Activated CD8-positive, alpha-beta memory T cell treated with anti-CD3 and anti-CD28 coated beads, Interleukin-2, amount 50 U/mL, for 48 hours (primary cell): ENCODE measurements around the gene NEIL3.
"Not testable (repeated sequence)": the region's sequence is repeated elsewhere in the genome, so short reads cannot be mapped to it uniquely, and the experiment has no call there.

Experiments
- DNase-seq: peaks from one replicate; pipeline ENCODE4 v3.0.0-alpha.2; 2020

NEIL3 gene

DNA sequence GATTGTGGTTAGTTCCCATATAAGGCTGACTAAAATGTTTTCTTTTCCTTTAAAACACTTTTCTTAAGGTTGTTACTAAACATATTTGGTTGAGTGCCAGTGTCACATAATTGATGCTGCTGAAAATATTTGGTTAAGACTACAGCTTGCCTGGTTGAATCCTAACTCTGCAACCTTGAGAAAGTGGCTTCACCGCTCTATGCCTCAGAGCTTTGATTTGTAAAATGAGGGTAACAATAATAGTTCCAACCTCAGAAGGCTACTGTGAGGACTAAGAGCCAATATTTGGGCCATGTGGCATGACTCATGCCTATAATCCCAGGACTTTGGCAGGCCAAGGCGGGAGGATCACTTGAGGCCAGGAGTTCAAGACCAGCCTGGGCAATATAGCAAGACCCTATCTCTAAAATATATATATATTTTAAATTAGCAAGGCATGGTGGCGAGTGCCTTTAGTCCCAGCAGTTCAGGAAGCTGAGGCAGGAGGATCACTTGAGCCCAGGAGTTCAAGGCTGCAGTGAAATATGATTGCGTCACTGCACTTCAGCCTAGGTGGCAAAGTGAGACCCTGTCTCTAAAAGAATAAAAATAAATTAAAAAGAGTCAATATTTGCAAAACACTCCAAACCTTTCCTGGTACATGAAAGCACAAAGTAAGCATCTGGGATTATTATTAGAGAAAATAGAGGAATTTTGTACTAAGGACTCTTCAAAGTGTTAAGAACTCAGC lies 7.1 kb upstream of the NEIL3 start:
- no peak for DNase-seq

DNA sequence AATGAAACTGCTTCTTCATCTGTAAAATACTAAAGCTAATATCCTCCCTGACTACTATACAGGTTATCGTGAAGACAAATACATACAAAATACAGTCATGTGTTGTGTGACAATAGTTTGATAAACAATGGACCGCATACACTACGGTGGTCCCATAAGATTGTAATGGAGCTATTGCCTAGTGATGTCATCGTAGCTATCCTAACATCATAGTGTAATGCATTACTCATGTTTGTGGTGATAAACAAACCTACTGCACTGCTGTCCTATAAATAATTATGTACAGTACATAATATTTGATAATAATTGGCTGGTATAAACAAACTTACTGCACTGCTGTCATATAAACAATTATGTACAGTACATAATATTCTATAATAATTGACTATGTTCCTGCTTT lies 5.6 kb upstream of the NEIL3 start:
- DNase-seq, result no peak

DNA sequence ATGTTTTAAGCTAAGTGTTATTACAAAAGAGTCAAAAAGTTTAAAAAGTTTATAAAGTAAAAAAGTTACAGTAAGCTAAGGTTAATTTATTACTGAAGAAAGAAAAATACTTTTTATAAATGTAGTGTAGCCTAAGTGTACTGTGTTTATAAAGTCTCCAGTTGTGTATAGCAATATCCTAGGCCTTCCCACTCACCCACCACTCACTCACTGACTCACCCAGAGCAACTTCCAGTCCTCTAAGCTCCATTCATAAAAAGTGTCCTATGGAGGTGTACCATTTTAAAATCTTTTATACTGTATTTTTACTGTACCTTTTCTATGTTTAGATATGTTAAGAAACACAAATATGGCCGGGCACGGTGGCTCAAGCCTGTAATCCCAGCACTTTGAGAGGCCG lies 4.8 kb upstream of the NEIL3 start:
- not testable (repeated sequence) for DNase-seq

DNA sequence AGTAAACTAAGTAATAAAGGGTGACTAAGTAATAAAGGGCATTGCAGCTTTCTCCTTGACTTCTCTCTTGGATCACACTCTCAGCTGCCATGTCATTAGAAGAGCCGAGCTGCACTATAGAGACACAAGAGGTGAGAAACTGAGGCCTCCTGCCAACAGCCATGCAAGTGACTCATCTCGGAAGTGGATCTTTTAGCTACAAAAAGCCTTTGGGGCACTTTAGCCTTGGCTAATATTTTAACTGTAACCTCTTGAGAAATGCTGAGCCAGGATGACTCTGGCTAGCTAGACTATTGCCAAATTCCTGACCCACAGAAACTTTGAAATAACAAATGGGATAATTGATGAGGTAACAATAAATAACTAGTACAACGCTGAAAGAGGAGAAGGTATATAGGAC lies 1.5 kb upstream of the NEIL3 start:
- DNase-seq, result no peak

DNA sequence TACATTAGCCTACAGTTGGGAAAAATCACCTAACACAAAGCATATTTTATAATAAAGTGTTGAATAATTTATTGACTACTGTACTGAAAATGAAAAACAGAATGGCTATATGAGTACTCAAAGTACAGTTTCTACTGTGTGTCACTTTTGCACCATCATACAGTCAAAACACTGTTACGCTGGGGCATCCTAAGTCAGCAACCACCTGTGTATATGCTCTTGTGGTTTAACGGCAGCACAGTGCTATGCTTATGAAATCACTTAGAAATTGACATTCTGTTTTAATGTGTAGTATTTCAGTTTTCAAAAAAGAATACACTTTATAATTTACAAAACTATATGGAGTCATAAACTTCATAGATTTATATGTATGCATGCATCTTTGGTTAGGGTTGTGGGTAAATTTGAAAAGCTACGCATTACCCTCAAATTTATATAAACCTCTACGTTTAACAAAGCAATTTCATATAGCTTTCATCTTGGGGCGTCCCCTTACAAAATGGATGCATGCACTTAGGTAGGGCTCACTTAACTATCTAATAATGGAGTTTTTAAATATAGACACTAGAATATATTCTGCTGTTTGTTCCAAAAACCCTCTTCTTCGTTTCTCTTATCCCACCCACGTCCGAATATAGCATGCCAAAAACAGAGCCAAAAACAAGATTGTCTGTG lies 690 bp upstream of the NEIL3 start:
- no peak for DNase-seq

DNA sequence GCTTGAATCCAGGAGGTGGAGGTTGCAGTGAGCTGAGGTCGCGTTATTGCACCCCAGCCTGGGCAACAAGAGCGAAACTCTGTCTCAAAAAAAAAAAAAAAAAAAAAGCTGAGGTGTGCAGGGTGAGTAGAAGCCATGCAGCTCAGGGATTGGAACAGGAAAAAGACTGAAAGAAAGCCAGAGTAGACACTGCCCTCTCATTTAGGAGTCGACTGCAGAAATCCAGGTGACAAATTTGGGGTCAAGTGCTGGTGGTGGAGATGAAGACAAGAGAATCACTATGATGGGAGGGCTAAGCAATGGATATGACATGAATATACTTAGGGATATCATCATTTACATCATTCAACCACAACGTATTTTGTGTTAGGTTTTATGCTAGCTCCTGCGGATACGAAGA lies 1.9 kb downstream of the NEIL3 start:
- no peak for DNase-seq

DNA sequence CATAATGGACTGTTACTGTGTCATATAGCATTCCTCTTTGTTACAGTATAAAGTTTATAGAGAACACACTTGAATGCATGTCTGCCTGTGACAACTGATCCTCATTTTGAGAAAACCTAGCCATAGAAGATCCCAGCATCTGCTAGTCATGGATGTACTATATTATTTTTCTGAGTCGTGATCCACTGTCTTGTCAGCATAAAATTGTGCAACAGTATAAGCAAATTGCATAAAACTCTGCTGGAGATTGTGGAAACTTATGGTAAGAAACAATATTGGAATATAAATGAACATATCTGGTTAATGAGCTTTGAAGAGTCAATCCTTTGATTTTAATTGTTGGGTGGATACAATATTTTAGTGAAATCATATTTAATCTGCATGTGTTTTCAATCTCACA lies 3.6 kb downstream of the NEIL3 start:
- DNase-seq, result no peak

DNA sequence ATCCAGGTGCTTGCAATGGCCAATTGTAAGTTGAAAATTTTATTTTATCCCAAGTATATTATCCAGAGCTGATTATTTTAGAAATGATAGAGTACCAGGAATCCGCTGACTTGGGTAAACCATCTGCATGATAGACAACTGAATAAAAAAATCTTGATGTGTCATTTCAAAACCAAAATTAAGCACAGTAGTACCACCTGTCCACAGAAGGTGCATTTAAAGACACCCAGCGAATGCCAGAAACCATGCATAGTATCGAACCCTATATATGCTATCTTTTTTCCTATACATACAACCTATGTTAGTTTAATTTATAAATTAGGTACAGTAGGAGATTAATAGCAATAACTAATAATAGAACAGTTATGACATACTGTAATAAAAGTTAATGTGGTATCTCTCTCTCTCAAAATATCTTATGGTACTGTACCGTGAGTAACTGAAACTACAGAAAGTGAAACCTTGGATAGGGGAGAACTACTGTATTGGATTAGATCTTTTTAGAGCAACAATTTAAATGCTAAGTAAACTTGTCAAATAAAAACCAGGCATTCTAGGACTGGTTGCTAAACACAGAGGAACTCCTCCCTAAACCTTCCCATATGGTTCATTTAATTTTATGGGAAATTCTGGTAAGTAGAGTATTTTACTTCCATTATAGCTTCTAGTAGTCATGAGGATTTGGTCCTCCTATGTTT lies 6.2 kb downstream of the NEIL3 start:
- DNase-seq, result no peak

DNA sequence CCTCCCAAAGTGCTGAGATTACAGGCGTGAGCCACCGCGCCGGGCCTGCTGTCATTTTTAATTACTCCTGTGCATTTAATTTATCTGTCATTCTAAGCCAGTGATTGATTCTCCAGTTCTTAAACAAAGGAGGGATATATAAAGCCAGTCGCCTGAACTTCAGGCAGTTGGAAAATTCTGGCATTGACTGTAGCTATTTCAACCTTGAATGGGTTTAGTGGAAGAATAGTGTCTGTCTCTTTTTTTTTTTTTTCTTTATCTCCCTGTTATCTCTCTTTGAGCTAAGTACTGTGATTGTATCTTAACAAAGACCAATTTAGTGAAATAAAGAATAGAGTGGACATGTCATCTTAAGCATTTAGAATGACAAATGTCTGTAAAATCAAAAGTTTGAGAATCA lies 11.0 kb downstream of the NEIL3 start:
- no peak for DNase-seq

DNA sequence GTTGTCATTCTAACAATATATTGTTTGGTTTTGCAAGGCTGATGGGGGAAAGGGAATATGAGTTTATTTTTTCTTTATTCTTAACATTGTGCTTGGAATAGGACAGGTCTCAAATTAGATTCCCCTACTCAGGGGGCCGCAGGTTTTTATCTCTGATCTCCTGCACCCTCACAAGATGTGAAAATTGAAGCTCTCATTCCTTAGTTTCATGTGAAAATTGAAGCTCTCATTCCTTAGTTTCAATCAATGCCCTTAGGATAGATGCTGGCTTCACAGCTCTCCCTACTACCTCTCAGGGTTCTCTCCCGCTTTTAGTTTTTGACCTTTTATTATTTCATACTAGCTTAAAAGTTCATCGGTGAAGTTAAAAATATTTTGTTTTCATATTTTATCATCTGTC lies 12.0 kb downstream of the NEIL3 start:
- no peak for DNase-seq

DNA sequence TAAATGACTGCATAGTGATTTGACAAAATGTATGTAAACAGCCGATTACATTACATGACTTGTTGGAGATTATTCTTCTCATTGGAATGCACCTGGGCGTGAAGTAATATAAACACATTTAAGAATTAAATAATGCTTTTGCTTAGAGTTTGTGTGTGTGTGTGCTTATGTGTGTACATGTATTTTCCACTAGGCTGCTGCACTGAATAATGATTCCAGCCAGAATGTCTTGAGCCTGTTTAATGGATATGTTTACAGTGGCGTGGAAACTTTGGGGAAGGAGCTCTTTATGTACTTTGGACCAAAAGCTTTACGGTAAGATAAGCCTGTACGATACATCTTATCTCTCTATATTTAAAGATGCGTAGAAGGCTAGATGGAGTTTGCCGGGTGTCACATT lies 12.6 kb downstream of the NEIL3 start:
- DNase-seq, result no peak

DNA sequence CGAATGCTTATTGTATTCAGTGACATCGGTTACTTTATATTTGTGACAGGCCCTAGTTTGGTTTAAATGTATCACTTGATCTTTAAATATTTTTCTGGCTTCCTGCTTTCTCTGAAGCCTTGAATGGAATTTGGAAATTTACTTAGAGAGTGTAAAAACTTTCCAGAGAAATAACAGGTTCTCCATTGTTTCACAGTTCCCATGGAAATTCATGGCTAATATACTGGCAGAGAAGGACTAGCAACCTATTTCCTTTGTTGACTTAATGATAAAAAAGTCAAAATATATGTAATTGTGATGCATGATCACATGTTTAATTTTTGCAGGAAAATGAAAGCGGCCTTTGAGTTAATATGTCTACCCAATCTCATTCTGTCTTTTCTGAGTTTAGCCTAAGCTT lies 13.2 kb downstream of the NEIL3 start:
- no peak for DNase-seq

DNA sequence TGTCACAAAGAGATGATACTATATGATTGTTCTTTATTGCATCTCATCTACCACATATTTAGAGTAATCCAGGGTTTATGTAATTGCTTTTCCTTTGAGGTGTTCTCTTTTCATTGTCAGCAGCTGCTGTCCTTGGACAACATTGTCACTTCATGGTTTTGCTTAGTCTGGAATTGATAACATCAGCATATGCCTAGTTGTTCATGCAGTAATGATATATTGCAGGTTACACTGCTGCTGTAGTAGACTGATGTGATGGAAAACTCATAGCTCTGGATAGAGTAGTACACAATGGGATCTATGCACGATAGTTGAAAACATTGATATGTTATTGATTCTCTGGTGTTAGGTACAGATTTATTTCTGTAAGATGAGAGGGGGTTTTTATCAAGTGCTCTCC lies 13.7 kb downstream of the NEIL3 start:
- no peak for DNase-seq

DNA sequence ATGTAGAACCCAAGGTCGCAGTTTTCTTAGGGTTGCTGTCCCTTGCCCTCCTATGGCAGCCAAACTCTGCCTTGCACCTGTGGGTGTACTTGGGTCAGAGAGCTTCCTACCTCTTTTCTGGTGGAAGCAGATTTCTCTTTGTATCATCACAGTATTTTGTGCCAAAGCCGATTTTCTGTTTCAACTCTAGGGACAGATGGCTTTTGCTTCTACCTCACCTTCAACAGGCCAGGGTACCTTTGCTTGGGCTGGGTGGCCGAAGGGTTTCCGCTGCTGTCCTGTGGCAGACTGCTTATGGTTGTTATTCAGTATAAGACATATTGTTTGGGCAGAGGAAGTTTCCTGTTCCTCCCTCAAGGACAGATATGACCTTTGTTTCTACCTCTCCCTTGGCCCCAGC lies 22.4 kb downstream of the NEIL3 start:
- no peak for DNase-seq

DNA sequence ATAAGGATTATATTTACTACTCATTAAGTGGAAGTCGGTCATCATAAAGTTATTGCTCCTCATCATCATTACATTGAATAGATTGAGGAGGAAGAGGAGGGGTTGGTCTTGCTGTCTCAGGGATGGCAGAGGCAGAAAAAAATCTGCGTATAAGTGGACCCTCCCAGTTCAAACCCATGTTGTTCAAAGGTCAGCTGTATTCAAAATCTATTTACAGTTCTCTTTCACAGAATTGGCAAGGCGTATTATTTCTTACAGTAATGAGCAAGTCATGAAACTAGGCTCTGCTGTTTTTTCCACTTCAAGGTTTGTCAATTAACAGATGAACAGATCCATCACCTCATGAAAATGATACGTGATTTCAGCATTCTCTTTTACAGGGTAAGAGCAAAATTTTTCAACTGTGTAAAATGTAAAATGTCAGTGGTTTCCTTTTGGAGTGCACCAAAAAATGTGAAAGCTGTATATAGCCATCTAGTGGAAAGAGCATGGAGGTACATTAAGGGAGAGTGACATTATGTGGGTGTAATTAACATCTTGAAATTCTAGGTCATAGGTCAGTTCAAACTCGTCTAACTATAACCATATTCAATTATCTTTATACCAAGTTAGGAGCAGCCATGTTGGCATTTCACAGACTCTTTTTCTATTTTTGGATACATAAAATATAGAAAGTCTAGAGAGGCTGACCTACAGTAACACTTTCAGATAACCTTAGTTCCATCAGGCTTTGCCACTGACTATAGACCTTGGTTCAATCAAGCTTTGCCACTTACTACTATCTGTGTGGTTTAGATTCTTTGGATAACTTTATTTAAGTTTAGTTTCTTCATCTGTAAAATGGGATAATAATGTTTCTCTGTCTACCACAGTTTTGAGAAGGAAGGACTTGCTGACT lies 30.1 kb downstream of the NEIL3 start:
- DNase-seq, result no peak

DNA sequence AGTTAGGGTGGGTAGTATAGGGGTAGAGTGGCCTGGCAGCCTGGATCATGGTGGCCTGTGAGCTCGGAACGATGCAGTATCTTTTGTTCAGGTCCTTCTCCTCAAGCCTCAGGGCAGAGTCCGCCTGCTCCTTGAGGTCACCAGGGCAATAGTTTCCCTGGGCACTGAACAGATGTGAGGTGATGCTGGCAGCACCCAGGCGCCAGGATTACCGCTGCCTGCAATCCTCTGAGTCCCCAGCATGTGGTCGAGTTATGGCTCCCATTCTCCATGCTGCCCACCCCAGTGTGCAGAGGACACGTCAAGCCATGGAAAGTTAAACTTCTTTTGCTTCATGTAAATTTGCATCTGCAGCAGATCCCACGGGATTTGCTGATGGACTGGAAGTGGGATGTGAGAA lies 38.7 kb downstream of the NEIL3 start:
- DNase-seq, result no peak

DNA sequence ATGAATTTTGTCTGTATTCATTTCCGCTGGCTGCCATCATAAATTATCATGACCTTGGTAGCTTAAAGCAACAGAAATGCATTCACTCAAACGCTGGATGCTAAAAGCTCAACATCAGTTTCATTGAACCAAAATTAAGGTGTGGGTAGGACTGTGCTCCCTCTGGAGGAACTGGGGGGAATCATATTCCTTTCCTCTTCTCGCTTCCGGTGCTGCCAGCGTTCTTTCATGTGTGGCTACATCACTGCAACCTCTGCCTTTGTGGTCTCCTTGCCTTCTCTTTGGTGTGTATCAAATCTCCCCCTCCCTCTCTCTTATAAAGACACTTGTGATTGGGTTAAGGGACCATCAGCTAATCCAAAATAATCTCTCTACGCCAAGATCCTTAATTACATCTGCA lies 39.5 kb downstream of the NEIL3 start:
- DNase-seq, result no peak

DNA sequence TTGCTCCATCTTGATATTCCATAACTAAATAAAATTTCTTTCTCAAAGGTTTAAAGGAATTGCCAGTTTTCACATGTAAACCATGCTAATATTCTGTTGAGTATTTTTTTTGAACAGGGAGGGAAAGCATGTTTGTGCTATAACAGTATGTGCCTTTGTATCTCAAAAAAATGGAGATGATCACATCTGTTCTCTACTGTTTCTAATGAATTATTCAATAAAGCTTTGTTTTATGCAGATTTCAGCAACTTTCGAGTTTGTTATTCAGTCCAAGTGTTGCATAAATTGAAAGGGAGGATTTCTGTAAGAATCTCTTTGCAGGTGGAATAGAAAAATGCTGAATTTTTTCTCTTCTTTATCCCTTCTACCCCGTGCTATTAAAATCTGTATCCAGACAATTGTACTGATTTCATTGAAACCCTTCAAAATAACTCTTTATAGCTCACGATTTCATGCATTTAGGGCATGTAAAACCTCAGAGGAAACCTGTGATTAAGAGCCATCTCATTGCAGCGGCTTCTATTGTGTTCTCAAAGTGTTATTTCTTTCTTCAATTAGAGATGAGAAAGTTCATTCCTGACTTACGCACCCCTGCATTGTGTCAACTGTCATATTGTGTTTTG lies 42.1 kb downstream of the NEIL3 start:
- DNase-seq, result no peak

DNA sequence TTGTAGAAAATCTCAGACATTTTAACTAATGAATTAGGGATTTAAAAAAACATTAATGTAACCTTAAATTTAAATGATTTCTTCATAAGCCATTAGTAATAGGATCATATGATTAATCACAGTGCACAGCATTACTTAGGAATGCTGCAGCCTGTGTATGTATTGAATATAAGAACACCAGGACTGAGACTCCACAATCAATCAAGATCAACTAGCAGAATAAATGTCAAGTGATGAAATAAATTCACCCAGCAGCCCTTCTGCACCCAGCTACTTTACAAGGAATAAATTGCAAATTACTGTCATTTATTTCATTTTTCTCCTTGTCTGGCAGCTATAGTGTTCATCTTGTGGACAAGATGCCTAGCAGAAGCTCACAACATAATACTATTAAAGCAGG lies 46.5 kb downstream of the NEIL3 start:
- DNase-seq, result no peak

DNA sequence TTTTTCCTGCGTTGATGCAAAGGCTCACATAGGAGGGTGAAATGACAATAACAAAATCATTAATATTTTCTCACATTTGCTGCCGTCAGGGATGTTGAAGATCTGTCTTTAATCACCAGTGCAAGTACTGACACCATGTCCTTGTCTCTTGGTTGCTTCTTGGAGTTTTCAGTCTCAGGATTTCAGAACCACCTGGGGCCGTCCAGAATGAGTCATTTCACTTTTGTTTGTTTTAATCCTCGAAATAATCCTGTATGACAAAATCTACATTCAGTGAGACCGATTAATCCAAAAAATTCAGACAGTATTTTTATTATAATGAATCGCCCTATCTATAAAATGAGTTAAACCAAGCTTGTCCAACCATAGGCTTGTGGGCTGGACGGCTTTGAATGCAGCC lies 47.2 kb downstream of the NEIL3 start:
- no peak for DNase-seq

DNA sequence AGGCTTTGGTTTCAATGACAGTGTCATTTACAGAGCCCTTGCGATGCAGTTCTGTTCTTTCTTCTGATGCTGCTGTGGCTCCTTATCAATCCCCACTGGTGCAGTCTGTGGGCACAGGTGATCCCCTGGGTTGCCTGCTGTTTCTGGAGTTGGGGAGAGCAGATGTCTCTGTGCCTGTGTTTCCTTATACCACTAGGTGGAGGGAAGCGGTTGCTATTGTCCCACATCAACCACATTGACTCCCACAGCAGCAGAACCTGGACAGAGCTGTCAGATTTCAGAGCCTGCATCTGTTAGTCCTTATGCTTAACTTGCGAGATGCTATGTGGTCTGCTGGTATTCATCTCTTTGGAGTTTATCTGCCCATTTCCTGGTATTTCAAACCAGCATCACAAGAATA lies 57.7 kb downstream of the NEIL3 start:
- no peak for DNase-seq

DNA sequence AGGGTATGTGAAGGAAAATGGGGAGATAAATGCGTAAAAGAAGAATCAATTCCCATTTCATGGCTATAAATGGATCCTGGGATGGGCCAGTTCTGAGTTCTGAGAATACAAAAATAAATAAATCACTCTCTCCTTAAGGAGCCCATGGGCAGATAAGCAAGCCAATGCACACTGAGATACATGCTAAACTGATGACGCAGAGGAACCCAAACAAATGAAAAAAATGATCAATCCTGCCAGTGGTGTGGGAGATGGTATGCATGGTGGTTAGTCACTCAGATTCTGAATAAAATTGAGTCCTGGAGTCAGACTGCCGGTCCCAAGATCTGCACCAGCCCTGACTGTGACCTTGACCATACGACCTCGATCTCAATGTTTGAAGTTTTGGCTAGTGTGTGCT lies 59.7 kb downstream of the NEIL3 start:
- no peak for DNase-seq

DNA sequence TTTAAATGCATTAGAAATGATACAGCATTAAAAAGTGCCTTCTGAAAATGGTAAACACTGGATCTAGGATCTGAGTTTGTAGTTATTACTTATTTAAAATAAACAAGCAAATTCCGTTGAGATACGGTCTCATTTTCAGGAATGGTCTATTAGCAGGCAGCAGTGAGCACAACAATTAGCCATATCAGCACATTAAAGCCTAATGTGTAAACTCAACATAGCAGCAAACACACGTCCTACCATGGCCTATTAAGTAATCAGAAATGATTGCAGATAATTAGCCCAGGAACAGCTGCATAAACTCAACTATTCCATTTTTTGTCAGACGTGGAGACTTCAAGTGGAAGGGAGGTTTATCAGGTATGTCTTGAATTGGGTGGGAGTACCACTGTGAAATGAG lies 61.8 kb downstream of the NEIL3 start:
- no peak for DNase-seq
